ENCODE data around the gene SORCS2.

Gene SORCS2

DNA sequence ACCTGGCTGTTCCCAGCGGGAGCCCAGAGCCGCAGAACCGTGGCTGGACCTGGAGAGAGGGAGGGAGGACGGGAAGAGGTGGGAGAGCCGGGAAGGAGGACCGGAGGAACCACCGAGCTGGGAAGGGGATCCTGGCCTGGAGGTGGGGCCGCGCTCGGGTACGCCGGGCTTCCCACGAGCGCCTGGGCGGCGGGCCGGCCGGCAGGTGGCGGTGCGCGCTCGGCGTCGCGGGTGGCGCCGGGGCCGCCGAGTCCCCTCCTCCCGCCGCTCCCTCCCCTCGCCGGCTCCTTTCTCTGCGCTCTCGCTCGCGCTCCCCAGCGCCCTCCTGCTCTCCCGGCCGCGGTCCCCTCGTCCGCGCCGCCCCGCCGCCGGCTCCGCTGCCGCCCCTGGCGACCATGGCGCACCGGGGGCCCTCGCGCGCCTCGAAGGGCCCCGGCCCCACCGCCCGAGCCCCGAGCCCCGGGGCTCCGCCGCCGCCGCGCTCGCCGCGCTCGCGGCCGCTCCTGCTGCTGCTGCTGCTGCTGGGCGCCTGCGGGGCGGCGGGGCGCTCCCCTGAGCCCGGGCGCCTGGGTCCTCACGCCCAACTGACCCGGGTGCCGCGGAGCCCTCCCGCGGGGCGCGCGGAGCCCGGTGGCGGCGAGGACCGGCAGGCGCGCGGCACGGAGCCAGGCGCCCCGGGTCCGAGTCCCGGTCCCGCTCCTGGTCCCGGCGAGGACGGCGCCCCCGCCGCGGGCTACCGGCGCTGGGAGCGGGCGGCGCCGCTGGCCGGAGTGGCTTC is at the start of gene SORCS2:
TSS of gene SORCS2 (plus strand) at position 287 of the 778 bp plus-strand sequence.
- DNase-seq, result peak; percentile 50 to 71

DNA sequence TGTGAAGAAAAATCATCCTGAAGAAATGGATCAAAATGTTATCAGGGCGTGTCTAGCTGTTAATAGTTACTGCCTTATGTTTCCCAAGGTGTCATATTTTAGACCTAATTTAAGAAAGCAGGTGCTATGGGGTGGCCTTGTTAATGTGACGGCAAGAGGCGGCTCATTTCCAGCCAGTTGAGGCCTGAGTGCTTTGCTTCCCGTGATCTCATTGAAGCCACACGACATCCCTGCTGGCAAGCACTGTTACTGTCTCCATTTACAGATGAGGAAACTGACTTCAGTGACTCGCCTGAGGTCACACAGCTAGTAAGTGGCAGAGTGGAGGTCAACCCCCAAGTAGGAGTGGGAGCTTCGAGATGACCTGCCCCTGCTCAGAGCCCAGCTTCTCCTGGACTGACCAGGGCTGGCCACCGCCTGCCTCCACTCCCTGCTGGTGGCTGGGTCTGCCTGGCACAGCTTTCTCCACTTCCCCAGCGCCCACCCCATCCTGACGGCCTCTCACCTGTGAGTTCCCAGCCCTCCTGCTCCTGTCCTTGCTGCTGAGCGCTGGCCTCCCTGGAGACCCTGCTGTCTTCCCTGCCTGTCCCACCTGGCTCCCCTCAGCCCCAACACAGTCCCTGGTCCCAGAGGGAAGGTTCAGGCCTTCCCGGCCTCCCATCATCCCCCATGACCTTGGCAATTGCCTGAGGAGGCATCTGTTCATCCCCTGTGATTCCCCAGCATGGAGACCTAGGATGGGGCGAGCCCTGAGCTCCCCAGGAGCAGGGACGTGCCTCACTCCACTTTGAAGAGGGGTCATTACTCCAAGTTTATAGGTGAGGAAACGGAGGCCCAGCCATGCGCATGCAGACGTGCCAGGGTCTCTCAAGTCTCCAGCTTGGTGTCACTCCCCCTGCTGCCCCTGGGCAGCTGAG is 47.7 kb upstream of the SORCS2 start:
- no peak for DNase-seq

GRCh38 chr4:7145291-7145934 is 46.9 kb upstream of the SORCS2 start:
- no peak for DNase-seq

GRCh38 chr4:7146059-7146785 is 46.1 kb upstream of the SORCS2 start:
- DNase-seq, result no peak

DNA sequence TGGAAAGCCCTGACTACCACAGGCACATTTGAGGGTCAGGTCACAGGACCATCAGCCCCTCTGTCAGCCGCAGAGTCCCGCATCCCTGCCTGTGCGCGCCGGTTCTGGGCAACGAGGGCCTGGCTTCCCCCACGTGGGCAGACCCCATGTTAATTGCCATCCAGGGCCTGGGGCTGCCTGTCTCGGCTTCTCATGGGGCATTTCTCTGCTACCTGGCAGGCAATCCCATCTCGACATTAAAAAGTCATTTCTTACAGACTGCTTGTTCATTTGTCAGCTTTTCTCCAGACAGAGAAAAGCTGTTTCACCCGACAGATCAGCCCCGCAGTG is 45.6 kb upstream of the SORCS2 start:
- DNase-seq, result no peak

DNA sequence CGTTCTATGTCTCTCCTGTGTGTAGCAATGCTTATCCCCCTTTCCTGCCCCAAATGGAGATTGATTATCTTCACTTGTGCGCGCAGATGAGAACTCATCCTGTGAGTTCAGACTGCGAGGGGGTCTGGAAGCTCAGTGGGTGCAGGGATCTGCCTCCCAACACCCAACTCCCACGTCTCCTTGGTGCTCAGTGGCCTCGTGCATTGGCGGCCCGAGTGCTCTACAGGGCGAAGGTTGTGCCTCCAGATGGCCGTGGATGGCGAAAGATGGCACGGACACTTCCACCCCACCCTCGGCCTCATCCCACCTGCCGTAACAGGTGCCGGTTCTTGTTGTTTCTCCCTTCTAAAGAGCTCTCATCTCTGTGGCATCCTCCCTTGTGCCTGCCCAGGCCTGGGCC is 45.1 kb upstream of the SORCS2 start:
- DNase-seq, result no peak

- no peak for DNase-seq
These were observed 44.6 kb upstream of the SORCS2 start for GRCh38 chr4:7147661-7148310.

DNA sequence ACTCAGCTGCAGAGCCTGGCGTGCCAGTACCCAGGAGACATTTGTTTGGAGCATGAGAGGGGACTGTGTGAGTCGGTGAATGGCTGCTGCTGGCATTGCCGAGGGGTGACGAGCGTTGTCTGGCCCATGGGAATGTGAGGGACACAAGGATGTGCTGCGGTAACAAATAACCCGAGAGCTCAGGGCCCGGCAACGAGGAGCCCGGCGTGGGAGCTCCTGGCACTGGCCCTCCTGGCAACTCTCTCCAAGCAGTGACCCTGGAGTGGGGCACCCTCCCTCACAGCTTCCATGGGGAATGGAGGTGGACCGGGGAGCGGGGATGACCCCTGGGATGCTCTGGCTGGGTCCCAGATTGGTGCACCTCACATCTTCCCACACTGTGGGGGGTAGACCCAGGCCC is 44.0 kb upstream of the SORCS2 start:
- DNase-seq, result no peak

GRCh38 chr4:7150036-7150635 is 42.2 kb upstream of the SORCS2 start:
- no peak for DNase-seq

DNA sequence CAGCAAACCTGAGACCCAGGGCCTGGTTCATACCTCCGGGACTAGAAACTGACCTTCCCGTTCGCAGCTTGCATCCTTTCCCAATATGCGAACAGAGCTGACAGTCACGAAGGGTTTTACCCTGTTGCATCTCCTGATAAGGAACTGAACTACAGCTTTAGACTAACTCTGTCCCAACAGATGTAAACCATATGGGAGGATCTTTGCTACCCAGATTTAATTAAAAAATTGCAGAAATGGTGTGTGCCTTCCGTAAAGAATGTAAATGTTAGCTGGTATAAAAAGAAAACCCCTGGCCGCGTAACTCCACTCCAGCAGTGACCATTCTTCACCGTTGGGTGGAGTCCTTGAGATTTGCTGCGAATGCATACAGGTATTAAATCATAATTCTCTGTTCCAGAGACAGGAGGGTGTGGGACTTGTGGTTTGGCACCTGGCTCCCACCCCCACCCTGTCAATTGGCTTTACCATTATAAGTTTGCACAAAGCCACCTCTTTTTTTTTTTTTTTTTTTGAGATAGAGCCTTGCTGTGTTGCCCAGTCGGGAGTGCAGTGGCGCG is 40.6 kb upstream of the SORCS2 start:
- DNase-seq, result no peak

DNA sequence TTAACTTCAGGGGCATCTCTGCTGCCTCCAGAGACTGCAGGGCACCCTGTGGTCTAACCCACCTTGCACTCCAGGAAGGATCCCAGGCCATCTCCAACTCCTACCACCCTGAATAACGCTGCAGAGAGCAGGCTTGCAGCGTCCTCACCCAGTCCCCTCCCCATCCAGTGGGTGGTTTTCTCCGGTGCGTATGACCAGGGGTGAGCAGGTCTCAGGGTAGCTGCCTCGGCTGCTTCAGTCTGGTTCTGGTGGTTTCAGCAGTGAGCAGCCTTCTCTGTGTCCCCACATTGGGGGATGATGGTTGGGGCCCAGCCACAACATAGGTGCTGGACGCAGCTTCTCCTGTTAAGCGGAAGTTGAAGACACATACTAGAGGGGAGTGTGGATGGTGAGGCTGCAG is 38.6 kb upstream of the SORCS2 start:
- no peak for DNase-seq

DNA sequence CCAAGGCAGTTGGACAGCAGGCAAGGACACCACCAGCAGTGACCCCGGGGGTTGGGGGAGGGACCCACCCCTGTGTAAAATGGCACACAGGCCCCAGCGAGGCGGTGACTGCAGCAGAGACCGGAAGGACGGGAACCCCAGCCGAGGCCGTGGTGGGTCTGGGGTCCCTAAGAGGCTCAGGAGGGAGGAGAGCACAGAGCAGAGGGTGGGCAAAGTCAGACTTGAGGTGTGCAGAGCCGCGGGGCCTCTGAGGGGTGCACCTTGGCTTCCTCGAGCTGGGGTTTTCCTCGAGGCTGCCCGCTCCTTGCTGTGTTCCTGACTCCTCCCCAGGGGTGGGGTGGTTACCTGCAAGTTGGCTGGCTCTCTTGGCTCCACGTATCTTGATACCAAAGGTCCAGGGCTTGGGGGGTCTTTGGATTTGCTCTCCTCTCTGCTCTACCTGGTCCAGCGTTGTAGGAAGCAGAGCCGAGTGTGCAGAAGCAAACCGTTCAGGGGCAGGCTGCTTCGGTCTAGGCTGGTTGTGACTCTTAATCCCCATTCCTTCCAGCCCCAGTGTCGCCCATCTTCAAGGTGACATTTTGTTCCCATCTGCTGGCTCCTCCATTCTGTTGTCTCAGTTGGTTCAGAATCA is 37.9 kb upstream of the SORCS2 start:
- DNase-seq, result no peak

DNA sequence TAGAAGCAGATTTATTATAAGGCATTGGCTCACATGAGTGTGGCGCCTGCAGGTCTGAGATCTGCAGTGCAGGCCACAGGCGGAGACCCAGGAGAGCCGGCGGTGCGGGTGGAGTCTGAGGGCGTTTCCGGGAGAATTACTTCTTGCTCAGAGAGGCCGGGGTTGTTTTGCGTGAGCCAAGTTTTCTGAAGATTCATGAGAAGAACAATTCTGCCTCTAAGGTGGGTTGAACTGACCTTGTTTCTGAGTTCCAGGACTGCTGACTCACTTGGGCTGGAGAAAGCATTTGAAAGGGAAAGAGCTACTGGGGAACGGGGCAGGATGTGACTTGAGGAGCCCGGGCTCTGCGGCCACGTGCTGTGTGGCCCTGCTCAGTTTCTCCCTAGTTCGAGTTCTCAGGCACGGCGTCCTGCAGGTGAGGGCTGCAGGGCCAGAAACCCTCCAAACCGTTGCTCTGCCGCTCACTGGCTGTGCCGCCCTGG is 36.7 kb upstream of the SORCS2 start:
- DNase-seq, result no peak

DNA sequence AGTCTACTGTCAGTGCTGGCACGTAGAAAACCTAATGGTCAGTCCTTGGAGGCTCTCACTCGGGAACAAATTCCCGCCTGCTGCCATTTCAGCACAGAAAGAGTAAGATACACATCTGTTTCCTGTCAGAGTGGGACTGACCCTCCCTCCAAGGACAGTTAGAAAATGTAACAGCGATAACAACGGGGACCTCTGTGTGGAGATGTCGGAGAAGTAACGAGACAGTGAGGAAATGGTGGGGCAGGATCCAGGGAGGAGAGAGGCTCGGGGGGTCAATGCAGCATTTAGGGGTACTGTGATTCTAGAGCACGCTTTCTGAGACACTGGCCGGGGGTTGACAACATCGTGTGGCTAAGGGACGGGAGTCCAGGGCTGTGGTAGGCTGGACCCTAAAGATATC is 36.0 kb upstream of the SORCS2 start:
- DNase-seq, result no peak

GRCh38 chr4:7156761-7157488 is 35.4 kb upstream of the SORCS2 start:
- DNase-seq, result no peak

DNA sequence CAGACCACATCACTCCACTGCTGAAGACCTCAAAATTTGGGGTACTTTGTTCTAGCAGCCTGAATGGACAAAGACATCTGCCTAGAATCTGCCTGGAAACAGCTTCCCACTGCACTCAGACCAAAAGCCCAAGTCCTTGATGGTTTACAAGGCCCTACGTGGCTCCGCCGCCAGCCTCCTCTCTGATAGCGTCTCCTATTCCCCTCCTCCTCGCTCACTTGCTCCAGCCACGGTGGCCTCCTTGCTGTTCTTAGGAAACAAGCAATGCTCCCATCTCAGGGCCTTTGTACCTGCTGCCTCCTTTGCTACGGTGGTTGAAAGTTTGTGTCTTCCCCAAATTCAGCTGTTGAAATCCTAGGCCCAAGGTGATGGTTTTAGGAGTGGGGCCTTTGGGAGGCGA is 34.7 kb upstream of the SORCS2 start:
- DNase-seq, result no peak

DNA sequence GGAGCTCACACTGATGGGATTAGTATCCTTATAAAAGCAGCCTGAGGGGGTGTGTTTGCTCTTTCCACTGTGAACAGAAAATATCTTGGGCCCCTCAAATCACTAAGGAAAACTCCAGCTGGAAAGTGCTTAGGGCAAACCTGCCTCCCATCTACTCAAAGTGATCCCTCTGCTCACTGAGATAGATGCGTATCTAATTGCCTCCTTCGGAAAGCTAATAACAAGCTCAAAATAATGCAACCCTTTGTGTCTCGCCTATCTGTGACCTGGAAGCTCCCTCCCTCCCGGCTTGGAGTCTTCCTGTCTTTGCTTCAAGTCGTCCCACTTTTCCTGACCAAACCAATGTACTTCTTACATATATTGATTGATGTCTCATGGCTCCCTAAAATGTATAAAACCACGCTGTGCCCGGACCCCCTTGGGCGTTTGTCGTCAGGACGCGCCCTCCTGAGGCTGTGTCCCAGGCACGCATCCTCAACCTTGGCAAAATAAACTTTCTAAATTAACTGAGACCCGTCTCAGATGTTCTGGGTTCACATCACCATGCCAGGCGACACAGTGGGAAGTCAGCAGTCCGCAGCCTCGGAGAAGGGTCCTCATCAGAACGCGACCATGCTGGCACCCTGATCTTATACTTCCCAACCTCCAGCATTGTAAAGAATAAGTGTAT is 34.1 kb upstream of the SORCS2 start:
- no peak for DNase-seq

DNA sequence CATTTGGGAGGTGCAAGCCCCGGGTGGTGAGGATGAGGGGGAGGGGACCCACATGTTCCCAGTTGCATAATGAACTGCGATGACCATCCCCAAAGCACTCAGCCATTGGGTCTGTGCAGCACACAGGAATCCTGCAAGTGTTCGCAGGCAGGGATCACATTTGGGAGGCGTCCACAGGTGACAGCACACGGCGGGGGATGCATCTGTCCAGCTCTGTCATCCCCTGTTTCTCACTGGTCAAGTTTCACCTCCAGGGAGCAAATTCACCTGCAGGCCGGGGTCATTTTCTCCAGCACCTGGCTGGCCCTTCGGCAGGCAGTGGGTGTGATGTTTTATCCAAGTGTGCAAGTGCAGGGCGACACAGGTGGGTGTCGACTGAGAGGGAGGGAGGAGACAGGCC is 33.3 kb upstream of the SORCS2 start:
- DNase-seq, result no peak

- DNase-seq, result no peak
These were observed 32.4 kb upstream of the SORCS2 start for GRCh38 chr4:7159923-7160322.

- no peak for DNase-seq
These were observed 31.9 kb upstream of the SORCS2 start for GRCh38 chr4:7160439-7160838.
